ENCODE results near the gene OOEP.

OOEP gene

DNA sequence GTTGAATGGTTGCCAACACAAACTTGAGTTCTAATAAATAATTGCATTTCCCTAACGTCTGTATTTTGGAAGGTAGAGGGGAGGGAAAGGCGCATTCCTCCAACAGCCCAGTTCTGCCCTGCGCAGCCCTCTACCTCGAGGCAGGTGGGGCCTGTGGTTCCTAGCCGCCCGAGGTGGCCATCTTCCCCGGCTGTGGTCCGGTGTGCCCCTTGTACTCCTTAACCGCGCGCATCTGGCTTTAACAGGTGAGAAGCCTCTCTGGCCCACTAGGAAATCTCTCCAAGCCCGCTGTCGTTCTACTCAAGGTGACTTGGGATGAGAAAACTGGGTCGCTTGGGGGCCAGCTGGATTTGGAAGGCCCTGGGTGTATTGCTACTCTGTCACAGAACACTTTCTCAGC, 5.6 kb downstream of the OOEP start:
- DNase-seq, result no peak

DNA sequence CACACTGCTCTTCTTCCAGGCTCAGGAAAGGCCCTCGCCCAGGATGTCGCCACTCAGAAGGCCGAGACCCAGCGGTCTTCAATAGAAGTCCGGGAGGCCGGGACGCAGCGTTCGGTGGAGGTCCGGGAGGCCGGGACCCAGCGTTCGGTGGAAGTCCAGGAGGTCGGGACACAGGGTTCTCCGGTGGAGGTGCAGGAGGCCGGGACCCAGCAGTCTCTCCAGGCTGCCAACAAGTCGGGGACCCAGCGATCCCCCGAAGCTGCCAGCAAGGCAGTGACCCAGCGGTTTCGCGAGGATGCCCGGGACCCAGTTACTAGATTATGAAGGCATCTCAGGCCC, 6.2 kb downstream of the OOEP start:
- no peak for DNase-seq

- DNase-seq, result no peak
Observed at GRCh38 chr6:73362869-73363536, 6.7 kb downstream of the OOEP start.

- DNase-seq, result no peak
Observed at GRCh38 chr6:73362358-73362757, 7.3 kb downstream of the OOEP start, which contains the start of gene KHDC3L. Gene KHDC3L (plus strand): TSS chr6:73362658. CDS start chr6:73362730, 72 bp downstream.

- no peak for DNase-seq
Observed at GRCh38 chr6:73353636-73354593, 15.8 kb downstream of the OOEP start, which contains the start of gene DPPA5. Gene DPPA5 (minus strand): TSS chr6:73354276. CDS start chr6:73354225, 51 bp downstream.

DNA sequence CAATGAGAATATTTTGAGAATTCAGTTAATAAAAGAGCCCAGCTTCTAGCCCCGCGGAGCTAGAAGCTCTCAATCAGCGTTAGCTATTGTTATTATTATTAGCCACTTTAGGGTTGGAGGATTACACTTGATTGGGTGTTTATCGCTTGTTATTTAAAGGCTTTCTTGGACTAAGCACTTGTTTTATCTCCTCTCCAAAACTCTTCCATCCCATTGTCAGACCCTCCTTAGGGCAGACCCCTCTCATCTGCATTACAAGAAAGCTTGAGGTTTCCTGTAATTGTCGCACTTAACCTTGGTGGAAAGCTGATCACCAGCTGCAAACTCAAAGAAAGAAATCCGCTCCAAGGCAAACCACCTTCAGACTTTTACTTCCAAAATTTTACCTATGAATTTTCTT, 20.4 kb downstream of the OOEP start:
- no peak for DNase-seq

- DNase-seq, result no peak
Observed at GRCh38 chr6:73348550-73349204, 21.0 kb downstream of the OOEP start.

GRCh38 chr6:73343164-73343563, 26.5 kb downstream of the OOEP start:
- no peak for DNase-seq

GRCh38 chr6:73342174-73342573, 27.5 kb downstream of the OOEP start:
- no peak for DNase-seq

DNA sequence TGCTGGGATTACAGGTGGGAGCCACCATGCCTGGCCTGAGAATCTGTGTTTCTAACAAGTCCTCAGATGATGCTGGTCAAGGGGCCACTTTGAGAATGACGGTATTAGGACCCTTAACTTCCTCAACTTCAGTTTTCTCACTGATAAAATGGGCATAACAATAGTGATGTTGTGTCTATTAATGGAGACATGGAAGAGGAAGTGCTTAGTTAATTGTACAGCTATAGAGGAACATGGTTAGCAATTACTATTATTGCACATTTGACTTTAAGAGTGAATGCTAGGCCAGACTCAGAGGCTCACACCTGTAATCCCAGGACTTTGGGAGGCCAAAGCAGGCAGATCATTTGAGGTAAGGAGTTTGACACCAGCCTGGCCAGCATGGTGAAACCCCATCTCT, 28.4 kb downstream of the OOEP start:
- DNase-seq, result no peak

DNA sequence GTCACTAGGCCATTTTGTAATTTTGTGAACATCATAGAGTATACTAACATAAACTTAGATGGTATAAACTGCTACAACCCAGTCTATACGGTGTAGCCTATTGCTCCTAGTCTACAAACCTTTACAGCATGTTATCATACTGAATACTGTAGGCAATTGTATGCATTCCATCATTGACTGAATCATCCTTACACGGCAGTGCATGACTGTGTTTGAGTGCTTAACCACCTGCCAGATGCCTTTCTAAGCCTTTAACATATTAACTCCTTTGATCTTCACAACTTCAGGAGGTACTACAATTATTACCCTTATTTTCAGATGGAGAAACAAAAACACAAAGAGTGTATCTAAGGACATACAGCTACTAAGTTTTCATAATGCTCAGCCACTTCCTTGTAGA, 29.6 kb downstream of the OOEP start:
- no peak for DNase-seq

- peak; percentile 15 for DNase-seq
Observed at GRCh38 chr6:73339340-73339739, 30.4 kb downstream of the OOEP start.

DNA sequence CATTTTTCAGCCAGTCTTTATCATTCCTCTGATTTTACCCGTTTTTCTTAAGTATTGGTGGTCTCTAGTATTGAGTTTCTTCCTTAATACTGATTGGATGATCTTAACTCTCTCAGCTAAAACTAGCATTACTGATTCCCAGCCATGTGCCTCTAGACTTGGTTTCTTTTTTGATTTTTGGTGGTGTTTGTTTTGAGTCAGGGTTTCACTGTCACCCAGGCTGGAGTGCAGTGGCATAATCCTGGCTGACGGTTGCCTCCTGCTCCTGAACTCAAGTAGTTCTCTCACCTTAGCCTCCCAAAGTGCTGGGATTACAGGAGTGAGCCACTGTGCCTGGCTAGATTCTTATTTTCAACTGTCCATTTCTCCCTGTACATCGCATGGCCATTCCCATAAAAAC, 40.5 kb downstream of the OOEP start:
- DNase-seq, result no peak

GRCh38 chr6:73328790-73329189, 40.9 kb downstream of the OOEP start:
- no peak for DNase-seq

GRCh38 chr6:73325656-73326055, 44.0 kb downstream of the OOEP start:
- no peak for DNase-seq

DNA sequence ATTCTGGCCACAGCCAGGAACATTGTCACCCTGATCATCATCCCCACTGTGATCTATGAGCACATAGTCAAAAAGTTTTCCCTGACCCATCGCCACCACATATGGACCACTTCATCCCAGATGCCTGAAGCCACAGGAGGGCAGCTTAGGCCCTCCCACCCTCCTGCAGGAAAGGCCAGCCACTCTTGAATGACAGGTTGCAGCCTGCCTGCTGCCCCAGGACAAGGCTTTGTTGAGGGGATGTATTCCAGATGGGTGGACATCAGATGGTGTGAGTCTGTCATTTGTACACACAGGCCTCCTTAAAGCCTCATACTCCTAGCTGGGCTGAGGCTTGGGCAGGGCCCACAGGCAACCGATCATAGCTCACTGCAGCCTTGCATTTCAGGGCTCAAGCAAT, 46.4 kb downstream of the OOEP start:
- no peak for DNase-seq
